ENCODE measurements around the gene DNAH10. TPM values are rescaled to one million over a fixed set of nuclear protein-coding genes. Genes with fewer than 3 reads are reported as not detected.

Gene DNAH10
- polyA plus RNA-seq, 2 of the 4 experiments (the other 2 are of a cell fraction) = 0.14 to 0.39 TPM

DNA sequence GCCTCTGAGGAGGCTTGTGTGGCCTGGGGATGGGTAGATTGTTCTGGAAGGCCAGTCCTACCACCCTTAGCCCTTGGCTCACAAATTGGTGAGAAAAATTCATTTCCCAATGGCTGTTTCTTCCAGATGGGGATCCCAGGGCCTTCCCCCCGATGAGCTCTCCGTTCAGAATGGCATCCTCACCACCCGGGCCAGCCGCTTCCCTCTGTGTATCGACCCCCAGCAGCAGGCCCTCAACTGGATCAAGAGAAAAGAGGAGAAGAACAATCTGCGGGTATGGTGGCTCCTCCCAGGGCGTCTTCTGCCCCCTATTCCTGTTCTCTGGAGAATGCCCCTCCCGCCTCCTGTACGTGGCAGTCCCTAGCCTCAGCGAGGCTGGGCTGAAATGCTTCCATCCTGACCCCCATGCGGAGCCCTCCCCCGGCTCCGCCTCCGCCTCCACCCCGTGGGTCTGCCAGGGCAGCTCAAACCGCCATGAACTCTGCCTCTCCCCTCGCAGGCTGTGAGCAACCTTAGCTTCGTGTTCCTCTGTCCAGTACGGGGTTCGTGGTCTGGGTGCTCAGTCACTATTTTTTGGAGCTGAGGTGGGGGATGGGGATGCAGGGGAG lies 152.7 kb downstream of the DNAH10 start:
- CTCF ChIA-PET = interaction anchor here (1.0 to 2.4 kb wide), 2 partner anchors 10 to 15 kb away, joined by 3 to 15 read pairs; no protein-coding TSS in a partner anchor
- 83% methylated on average over 20 of the region's 20 CpGs for WGBS (ENCODE audit: missing lambda C conversion rate)
- no peak overlapping the region for H3K27ac ChIP-seq
- no peak overlapping the region for H3K4me2 ChIP-seq
- no peak for DNase-seq (ENCODE audit: low read depth in 1 of 2, low spot score in 1 of 2)
- H3K9me3 ChIP-seq = no peaks in the 10 kb centered on the region
- FAIRE-seq = no peak
- H3K4me3 ChIP-seq = no peak overlapping the region
- ATAC-seq = no peak
- POLR2A ChIA-PET = no interaction called here
- H3K4me1 ChIP-seq = no peaks in the 10 kb centered on the region
- TF ChIP-seq FOSL2 (IDR thresholded peaks at IDR 0.05) = no peak
- no peak for TF ChIP-seq FOSL2 (CRISPR knock-in tag; IDR thresholded peaks at IDR 0.05)
- no peak for TF ChIP-seq CBX2 (IDR thresholded peaks at IDR 0.05; ENCODE audit: borderline replicate concordance, low read depth)
- TF ChIP-seq HOXA7 (CRISPR knock-in tag; IDR thresholded peaks at IDR 0.05) = no peak
- TF ChIP-seq SREBF2 (IDR thresholded peaks at IDR 0.05) = no peak
- TF ChIP-seq HDAC2 (IDR thresholded peaks at IDR 0.05) = no peak
- TF ChIP-seq RCOR1 (IDR thresholded peaks at IDR 0.05; ENCODE audit: low read depth, low read length) = no peak
- no peak for TF ChIP-seq RFX5 (IDR thresholded peaks at IDR 0.05)
- no peak for TF ChIP-seq HOXB5 (CRISPR knock-in tag; IDR thresholded peaks at IDR 0.05)
- no peak for TF ChIP-seq HEYL (CRISPR knock-in tag; IDR thresholded peaks at IDR 0.05)
- TF ChIP-seq FOXS1 (CRISPR knock-in tag; IDR thresholded peaks at IDR 0.05) = no peak
- no peak for TF ChIP-seq ZNF302 (CRISPR knock-in tag; IDR thresholded peaks at IDR 0.05)

DNA sequence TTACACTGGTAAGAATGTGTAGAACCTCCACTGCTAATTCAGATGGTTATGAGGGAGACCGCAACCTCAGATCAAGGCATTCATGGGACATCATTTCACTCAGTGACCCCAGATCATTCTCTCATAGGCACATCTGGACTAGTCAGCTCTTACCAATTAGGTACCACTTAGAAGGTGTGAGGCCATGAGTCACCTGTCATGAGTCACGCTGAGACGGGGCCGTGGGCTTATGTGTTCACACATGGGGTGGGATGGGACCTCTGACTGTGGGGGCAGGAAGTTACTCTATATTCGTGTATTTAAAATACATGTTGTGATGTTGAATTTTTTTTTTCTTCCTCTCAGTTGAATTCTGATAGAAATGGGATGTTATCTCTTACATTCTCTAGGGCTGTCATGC lies 154.6 kb downstream of the DNAH10 start:
- no peak for FAIRE-seq

GRCh38 chr12:123917337-123917850 lies 155.3 kb downstream of the DNAH10 start:
- no peak for ATAC-seq
- ChIA-PET POLR2A (no interaction called here), CTCF (interaction anchor here (1.6 kb wide), 1 partner anchor 10 kb away, joined by 4 read pairs; no protein-coding TSS in a partner anchor)
- FAIRE-seq = no peak
- no peak for TF ChIP-seq SMC3 (IDR thresholded peaks at IDR 0.05)
- TF ChIP-seq EHMT2 (IDR thresholded peaks at IDR 0.05; ENCODE audit: low read depth) = no peak
- no peak for TF ChIP-seq EP300 (IDR thresholded peaks at IDR 0.05)
- TF ChIP-seq MAFK (IDR thresholded peaks at IDR 0.05; ENCODE audit: partially characterized antibody) = no peak
- no peak for TF ChIP-seq PHF8 (IDR thresholded peaks at IDR 0.05; ENCODE audit: borderline replicate concordance, low read depth)
- TF ChIP-seq, protein P1, sequence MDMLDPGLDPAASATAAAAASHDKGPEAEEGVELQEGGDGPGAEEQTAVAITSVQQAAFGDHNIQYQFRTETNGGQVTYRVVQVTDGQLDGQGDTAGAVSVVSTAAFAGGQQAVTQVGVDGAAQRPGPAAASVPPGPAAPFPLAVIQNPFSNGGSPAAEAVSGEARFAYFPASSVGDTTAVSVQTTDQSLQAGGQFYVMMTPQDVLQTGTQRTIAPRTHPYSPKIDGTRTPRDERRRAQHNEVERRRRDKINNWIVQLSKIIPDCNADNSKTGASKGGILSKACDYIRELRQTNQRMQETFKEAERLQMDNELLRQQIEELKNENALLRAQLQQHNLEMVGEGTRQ (IDR thresholded peaks at IDR 0.05) = no peak
- TF ChIP-seq HDAC2 (IDR thresholded peaks at IDR 0.05) = no peak
- TF ChIP-seq MYC (IDR thresholded peaks at IDR 0.05; ENCODE audit: borderline replicate concordance, low read length) = no peak
- no peak for TF ChIP-seq ESRRA (IDR thresholded peaks at IDR 0.05; ENCODE audit: borderline replicate concordance, low read length)
- no peak for TF ChIP-seq JUNB (IDR thresholded peaks at IDR 0.05)
- TF ChIP-seq POLR2A (IDR thresholded peaks at IDR 0.05; ENCODE audit: low read length) = no peak
- TF ChIP-seq, protein P2, sequence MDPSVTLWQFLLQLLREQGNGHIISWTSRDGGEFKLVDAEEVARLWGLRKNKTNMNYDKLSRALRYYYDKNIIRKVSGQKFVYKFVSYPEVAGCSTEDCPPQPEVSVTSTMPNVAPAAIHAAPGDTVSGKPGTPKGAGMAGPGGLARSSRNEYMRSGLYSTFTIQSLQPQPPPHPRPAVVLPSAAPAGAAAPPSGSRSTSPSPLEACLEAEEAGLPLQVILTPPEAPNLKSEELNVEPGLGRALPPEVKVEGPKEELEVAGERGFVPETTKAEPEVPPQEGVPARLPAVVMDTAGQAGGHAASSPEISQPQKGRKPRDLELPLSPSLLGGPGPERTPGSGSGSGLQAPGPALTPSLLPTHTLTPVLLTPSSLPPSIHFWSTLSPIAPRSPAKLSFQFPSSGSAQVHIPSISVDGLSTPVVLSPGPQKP (IDR thresholded peaks at IDR 0.05; ENCODE audit: low read depth, low read length) = no peak
- TF ChIP-seq, protein P3, sequence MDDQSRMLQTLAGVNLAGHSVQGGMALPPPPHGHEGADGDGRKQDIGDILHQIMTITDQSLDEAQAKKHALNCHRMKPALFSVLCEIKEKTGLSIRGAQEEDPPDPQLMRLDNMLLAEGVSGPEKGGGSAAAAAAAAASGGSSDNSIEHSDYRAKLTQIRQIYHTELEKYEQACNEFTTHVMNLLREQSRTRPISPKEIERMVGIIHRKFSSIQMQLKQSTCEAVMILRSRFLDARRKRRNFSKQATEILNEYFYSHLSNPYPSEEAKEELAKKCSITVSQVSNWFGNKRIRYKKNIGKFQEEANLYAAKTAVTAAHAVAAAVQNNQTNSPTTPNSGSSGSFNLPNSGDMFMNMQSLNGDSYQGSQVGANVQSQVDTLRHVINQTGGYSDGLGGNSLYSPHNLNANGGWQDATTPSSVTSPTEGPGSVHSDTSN (IDR thresholded peaks at IDR 0.05) = no peak
- no peak for TF ChIP-seq EHF (CRISPR knock-in tag; IDR thresholded peaks at IDR 0.05)
- H3K9me3 ChIP-seq = no peaks in the 10 kb centered on the region
- H3K4me1 ChIP-seq = no peaks in the 10 kb centered on the region
- no peak overlapping the region for H3K27ac ChIP-seq
- H3K4me2 ChIP-seq = no peak overlapping the region
- H3K4me3 ChIP-seq = no peak overlapping the region
- no peak for DNase-seq (ENCODE audit: low read depth in 1 of 2, low spot score in 1 of 2)
- WGBS (ENCODE audit: missing lambda C conversion rate) = 63% methylated on average over 13 of the region's 19 CpGs

More for the DNA sequence above, 154.6 kb downstream of the DNAH10 start:
- no peak for ATAC-seq
- 41% methylated on average over 5 of the region's 5 CpGs for WGBS (ENCODE audit: missing lambda C conversion rate)
- no peak overlapping the region for H3K4me3 ChIP-seq
- CTCF ChIA-PET = interaction anchor here (0.6 kb wide), 1 partner anchor 233 kb away, joined by 4 read pairs; no protein-coding TSS in a partner anchor
- no peak overlapping the region for H3K4me2 ChIP-seq
- H3K27ac ChIP-seq = no peak overlapping the region
- H3K4me1 ChIP-seq = no peaks in the 10 kb centered on the region
- no peaks in the 10 kb centered on the region for H3K9me3 ChIP-seq
- no peak for DNase-seq (ENCODE audit: low read depth in 1 of 2, low spot score in 1 of 2)
- no peak for TF ChIP-seq RNF2 (IDR thresholded peaks at IDR 0.05; ENCODE audit: borderline replicate concordance, low read depth)
- no peak for TF ChIP-seq HOXB5 (CRISPR knock-in tag; IDR thresholded peaks at IDR 0.05)
- no peak for TF ChIP-seq RAD21 (conservative IDR thresholded peaks at IDR 0.05 in 1 of 2, IDR thresholded peaks at IDR 0.05 in 1 of 2)
- TF ChIP-seq EHMT2 (IDR thresholded peaks at IDR 0.05; ENCODE audit: low read depth) = no peak
- TF ChIP-seq CBX2 (IDR thresholded peaks at IDR 0.05; ENCODE audit: borderline replicate concordance, low read depth) = no peak
- TF ChIP-seq FOSL2 (IDR thresholded peaks at IDR 0.05) = no peak
- peak; percentile 35; the same call in 1 of the 2 replicates for TF ChIP-seq FOSL2 (CRISPR knock-in tag; IDR thresholded peaks at IDR 0.05)
- TF ChIP-seq, protein P1 (IDR thresholded peaks at IDR 0.05) = no peak
- TF ChIP-seq, protein P3 (IDR thresholded peaks at IDR 0.05) = no peak
- POLR2A ChIA-PET = no interaction called here
